NCI-H524 treated with DMSO at 0.1 percent for 48 hours (cell line): ENCODE results near the gene C1QB.
"Not testable (repeated sequence)": the region's sequence is repeated elsewhere in the genome, so short reads cannot be mapped to it uniquely, and the experiment has no call there.

Source experiments
- DNase-seq: peaks from one replicate; lab custom pipeline; 2025; lab: John Stamatoyannopoulos, UW

Gene C1QB

GRCh38 chr1:22666412-22666811 lies 13.4 kb downstream of the C1QB start:
- DNase-seq = no peak

- DNase-seq = not testable (repeated sequence)
Observed at GRCh38 chr1:22668840-22669239, 15.8 kb downstream of the C1QB start.

- no peak for DNase-seq
Observed at GRCh38 chr1:22670352-22670975, 17.4 kb downstream of the C1QB start.

GRCh38 chr1:22671999-22672398 lies 19.0 kb downstream of the C1QB start:
- no peak for DNase-seq

GRCh38 chr1:22673486-22674409 lies 20.7 kb downstream of the C1QB start:
- DNase-seq = peak; percentile 20

GRCh38 chr1:22674410-22674749 lies 21.3 kb downstream of the C1QB start:
- no peak for DNase-seq

- DNase-seq = not testable (repeated sequence)
Observed at GRCh38 chr1:22676151-22676550, 23.1 kb downstream of the C1QB start.

- no peak for DNase-seq
Observed at GRCh38 chr1:22676916-22677583, 24.0 kb downstream of the C1QB start.

GRCh38 chr1:22677931-22678896 lies 25.2 kb downstream of the C1QB start:
- no peak for DNase-seq

GRCh38 chr1:22680726-22681125 lies 27.7 kb downstream of the C1QB start:
- no peak for DNase-seq

GRCh38 chr1:22681556-22682276 lies 28.7 kb downstream of the C1QB start:
- no peak for DNase-seq

GRCh38 chr1:22683547-22683946 lies 30.5 kb downstream of the C1QB start:
- no peak for DNase-seq

GRCh38 chr1:22685591-22686059 lies 32.6 kb downstream of the C1QB start:
- DNase-seq = no peak

GRCh38 chr1:22687191-22687590 lies 34.2 kb downstream of the C1QB start:
- no peak for DNase-seq

- DNase-seq = no peak
Observed at GRCh38 chr1:22688466-22688865, 35.4 kb downstream of the C1QB start.

- no peak for DNase-seq
Observed at GRCh38 chr1:22689505-22689904, 36.5 kb downstream of the C1QB start.

GRCh38 chr1:22691031-22691753 lies 38.2 kb downstream of the C1QB start:
- DNase-seq = no peak

- no peak for DNase-seq
Observed at GRCh38 chr1:22694172-22694571, 41.1 kb downstream of the C1QB start.

GRCh38 chr1:22696610-22697009 lies 43.6 kb downstream of the C1QB start:
- no peak for DNase-seq

GRCh38 chr1:22697980-22698379 lies 44.9 kb downstream of the C1QB start:
- no peak for DNase-seq
